GM08714 (cell line): ENCODE data around the gene AMACR.
"Not testable (repeated sequence)": the region's sequence is repeated elsewhere in the genome, so short reads cannot be mapped to it uniquely, and the experiment has no call there.

Experiments
- H3K4me3 ChIP-seq: fragments of 200-500 bp; sonication (Bioruptor generic); 2 replicates; pipeline ENCODE4 v1.5.1; 2014; ENCODE audit warnings: mild to moderate bottlenecking, low read length, inconsistent platforms
- ZNF274 ChIP-seq: IDR thresholded peaks from 2 replicates; pipeline ENCODE4 v1.6.1; 2012; ENCODE audit warnings: mild to moderate bottlenecking, low read depth, low read length

AMACR gene

GRCh38 chr5:34026089-34026761, 18.4 kb upstream of the AMACR start:
- H3K4me3 ChIP-seq: no peak overlapping the region
- TF ChIP-seq ZNF274: no peak

GRCh38 chr5:34022121-34022705, 14.4 kb upstream of the AMACR start:
- TF ChIP-seq ZNF274: no peak
- no peak overlapping the region for H3K4me3 ChIP-seq

- H3K4me3 ChIP-seq: no peak overlapping the region
- TF ChIP-seq ZNF274: no peak
Measured at GRCh38 chr5:34021334-34021733, 13.5 kb upstream of the AMACR start.

GRCh38 chr5:34020726-34021125, 12.9 kb upstream of the AMACR start:
- no peak for TF ChIP-seq ZNF274
- no peak overlapping the region for H3K4me3 ChIP-seq

- TF ChIP-seq ZNF274: no peak
- H3K4me3 ChIP-seq: no peak overlapping the region
Measured at GRCh38 chr5:34017254-34017653, 9.4 kb upstream of the AMACR start.

GRCh38 chr5:34016750-34017149, 8.9 kb upstream of the AMACR start:
- no peak for TF ChIP-seq ZNF274

GRCh38 chr5:34016222-34016621, 8.4 kb upstream of the AMACR start:
- no peak overlapping the region for H3K4me3 ChIP-seq
- TF ChIP-seq ZNF274: no peak

More at GRCh38 chr5:34016750-34017149, 8.9 kb upstream of the AMACR start:
- H3K4me3 ChIP-seq: no peak overlapping the region

- TF ChIP-seq ZNF274: no peak
- H3K4me3 ChIP-seq: no peak overlapping the region
Measured at GRCh38 chr5:34015120-34015822, 7.4 kb upstream of the AMACR start.

- TF ChIP-seq ZNF274: no peak
- no peak overlapping the region for H3K4me3 ChIP-seq
Measured at GRCh38 chr5:34014626-34015025, 6.8 kb upstream of the AMACR start.

- no peak for TF ChIP-seq ZNF274
- H3K4me3 ChIP-seq: no peak overlapping the region
Measured at GRCh38 chr5:34013547-34013946, 5.7 kb upstream of the AMACR start.

GRCh38 chr5:34012791-34013190, 4.9 kb upstream of the AMACR start:
- no peak overlapping the region for H3K4me3 ChIP-seq
- TF ChIP-seq ZNF274: no peak

GRCh38 chr5:34011536-34011935, 3.7 kb upstream of the AMACR start:
- TF ChIP-seq ZNF274: no peak

GRCh38 chr5:34010146-34010545, 2.3 kb upstream of the AMACR start:
- not testable (repeated sequence) for H3K4me3 ChIP-seq

More at GRCh38 chr5:34011536-34011935, 3.7 kb upstream of the AMACR start:
- no peak overlapping the region for H3K4me3 ChIP-seq

GRCh38 chr5:34009610-34010009, 1.8 kb upstream of the AMACR start:
- no peak for TF ChIP-seq ZNF274
- H3K4me3 ChIP-seq: no peak overlapping the region

- H3K4me3 ChIP-seq: peak overlapping the region; percentile 96; the same call in 1 of the 2 replicates
- TF ChIP-seq ZNF274: no peak
Measured at GRCh38 chr5:34008802-34009201, 952 bp upstream of the AMACR start.
